ENCODE data around the gene MSX1. TPM values are rescaled to one million over a fixed set of nuclear protein-coding genes. Genes with fewer than 3 reads are reported as not detected.

MSX1 gene
- total and polyA plus RNA-seq, 2 of the 8 experiments (the other 6 are each of a cell fraction or from before 2014, with no cell fraction given): 0.47 TPM; not detected in 1

- CTCF ChIA-PET (ENCODE audit: partially characterized antibody): interaction anchor here (0.5 to 1.9 kb wide), 9 partner anchors 10 to 356 kb away, joined by 3 to 7 read pairs (median 4); no protein-coding TSS in a partner anchor
- Histone ChIP-seq H3K9me3 (ENCODE audit: insufficient read depth in 2 of 2, low read depth in 1 of 2, low read length in 1 of 2) (no peaks in the 10 kb centered on the region), H3K9ac (replicated peaks in 1 of 4; ENCODE audit: extremely low read depth in 1 of 4, low read depth in 3 of 4, low read length in 3 of 4) (no peak overlapping the region), H4K91ac (replicated peaks; ENCODE audit: insufficient read length, low read length) (no peak overlapping the region), H2AFZ (ENCODE audit: low read length) (no peak overlapping the region), H3K79me2 (ENCODE audit: control insufficient read depth in 1 of 2, insufficient read depth in 2 of 2, low read length in 2 of 2) (no peaks in the 10 kb centered on the region), H3K4me1 (replicated peaks in 1 of 4; ENCODE audit: control insufficient read depth in 3 of 4, insufficient read depth in 4 of 4, low read length in 3 of 4) (peaks cover 0 to 32% (median 18%) of the 10 kb centered on the region in 4 experiments; a peak in 6 of 7 replicates), H3K27ac (ENCODE audit: low read depth, low read length) (no peak overlapping the region), H2BK12ac (ENCODE audit: low read depth, low read length) (no peak overlapping the region), H2BK120ac (replicated peaks; ENCODE audit: low read depth, low read length) (no peak overlapping the region), H3K23ac (ENCODE audit: insufficient read length) (no peak overlapping the region), H3K27me3 (replicated peaks in 1 of 4; ENCODE audit: control insufficient read depth in 3 of 4, extremely low read depth in 1 of 4, insufficient read depth in 3 of 4, low read length in 3 of 4) (peaks cover 99 to 100% (median 100%) of the 10 kb centered on the region in 4 experiments), H3K23me2 (ENCODE audit: low read depth, low read length) (peaks cover 8% of the 10 kb centered on the region; the same call in 1 of the 2 replicates), H2BK5ac (ENCODE audit: low read depth, low read length) (no peak overlapping the region), H3K79me1 (ENCODE audit: low read depth, low read length) (no peaks in the 10 kb centered on the region), H3K4ac (replicated peaks; ENCODE audit: insufficient read length, low read depth, low read length) (no peak overlapping the region), H2BK20ac (ENCODE audit: low read length) (no peak overlapping the region), H3K4me3 (ENCODE audit: extremely low read depth in 1 of 4, insufficient read depth in 2 of 4, low read depth in 3 of 4, low read length in 4 of 4) (peak overlapping the region in 1 of 4 experiments; percentile 53; a peak in 1 of 8 replicates), H3K14ac (ENCODE audit: insufficient read length) (no peak overlapping the region), H3K4me2 (ENCODE audit: insufficient read depth in 1 of 2, low read depth in 2 of 2, low read length in 2 of 2) (peak overlapping the region; percentile 63 to 75), H4K20me1 (replicated peaks in 1 of 2; ENCODE audit: control insufficient read depth in 1 of 2, insufficient read depth in 2 of 2, low read length in 2 of 2) (peaks cover 37 to 58% of the 10 kb centered on the region in 2 experiments), H4K8ac (ENCODE audit: extremely low read depth, insufficient read depth, low read length) (no peak overlapping the region), H2AK5ac (ENCODE audit: low read depth, low read length) (no peak overlapping the region), H4K5ac (ENCODE audit: insufficient read length, low read depth, low read length) (no peak overlapping the region), H3K18ac (ENCODE audit: extremely low read depth, low read length) (no peak overlapping the region), H3K36me3 (ENCODE audit: control insufficient read depth in 2 of 4, insufficient read depth in 4 of 4, low read length in 3 of 4) (peaks cover 0 to 5% (median 0%) of the 10 kb centered on the region in 4 experiments; a peak in 1 of 8 replicates), H3K56ac (replicated peaks; ENCODE audit: insufficient read length, low read depth, low read length) (no peak overlapping the region), H2BK15ac (ENCODE audit: low read length) (no peak overlapping the region)
- WGBS, 2 experiments (ENCODE audit: extremely low coverage in 1 of 2, insufficient coverage in 1 of 2, insufficient read length in 1 of 2, insufficient replicate concordance in 2 of 2, low coverage in 1 of 2, low lambda C conversion rate in 2 of 2, missing lambda C conversion rate in 1 of 2): 4% methylated on average over 23 of the region's 41 CpGs; no CpG with 5 or more reads in 1 of the 2 experiments
- DNase-seq (ENCODE audit: low read depth in 1 of 2, low spot score in 2 of 2) (peak in 1 of 2 experiments; percentile 66), FAIRE-seq (no peak)
- POLR2A ChIA-PET (ENCODE audit: partially characterized antibody): interaction anchor here (1.1 to 1.2 kb wide), 2 partner anchors 12 to 14 kb away, joined by 3 to 4 read pairs; no protein-coding TSS in a partner anchor
- no peak for TF ChIP-seq KDM4A (IDR thresholded peaks at IDR 0.05; ENCODE audit: low read depth, low read length, severe bottlenecking)
- no peak for TF ChIP-seq ASH2L (IDR thresholded peaks at IDR 0.05; ENCODE audit: low read length)
- no peak for TF ChIP-seq BRCA1 (IDR thresholded peaks at IDR 0.05; ENCODE audit: low read depth, low read length)
- no peak for TF ChIP-seq NANOG (IDR thresholded peaks at IDR 0.05; ENCODE audit: insufficient read depth, low read depth, low read length, poor library complexity, severe bottlenecking)
- no peak; the same call in 1 of the 2 replicates for TF ChIP-seq CBX8 (IDR thresholded peaks at IDR 0.05; ENCODE audit: borderline replicate concordance, low read depth, low read length)
- TF ChIP-seq SUZ12 (IDR thresholded peaks at IDR 0.05; ENCODE audit: low read length): peak; percentile 80
- TF ChIP-seq RNF2 (IDR thresholded peaks at IDR 0.05; ENCODE audit: borderline replicate concordance, low read depth, low read length, missing control alignments, poor library complexity, severe bottlenecking): peak; percentile 41
- no peak for TF ChIP-seq E2F6 (IDR thresholded peaks at IDR 0.05)
- TF ChIP-seq NRF1 (IDR thresholded peaks at IDR 0.05; ENCODE audit: low read depth, low read length): no peak
- no peak for TF ChIP-seq CHD1 (IDR thresholded peaks at IDR 0.05; ENCODE audit: low read depth, low read length)
- no peak for TF ChIP-seq JUN (IDR thresholded peaks at IDR 0.05; ENCODE audit: low read depth, low read length)
- peak; percentile 5 for TF ChIP-seq EZH2 (IDR thresholded peaks at IDR 0.05; ENCODE audit: low read depth, low read length, severe bottlenecking)
These were observed 7.5 kb downstream of the MSX1 start for GRCh38 chr4:4866866-4867374.
